Spinal cord (tissue), 10 donors: Measurements from ENCODE around the gene GDF15. TPM values are rescaled to one million over a fixed set of nuclear protein-coding genes. Genes with fewer than 3 reads are reported as not detected.

ENCODE experiments used
- DNase-seq, 6 donors: peaks; one replicate each; pipeline versions ENCODE4 v3.0.0 to v3.0.0-alpha.2; 2013 to 2015; ENCODE audit warnings: low spot score in 6 of 6, low read depth in 4 of 6
- H3K27ac ChIP-seq: one replicate; pipeline ENCODE4 v1.5.1; 2013; ENCODE audit warnings: low read depth, low read length, control low read depth
- H3K27me3 ChIP-seq: one replicate; pipeline ENCODE4 v1.6.1; 2013; ENCODE audit warnings: low read length; ENCODE audit not compliant: control insufficient read depth, insufficient read depth
- H3K36me3 ChIP-seq: one replicate; pipeline ENCODE4 v1.6.1; 2013; ENCODE audit warnings: low read length; ENCODE audit not compliant: control insufficient read depth, insufficient read depth
- H3K4me1 ChIP-seq: one replicate; pipeline ENCODE4 v1.6.1; 2013; ENCODE audit warnings: low read length; ENCODE audit not compliant: control insufficient read depth, insufficient read depth
- H3K4me3 ChIP-seq: one replicate; pipeline ENCODE4 v1.5.1; 2013; ENCODE audit warnings: low read depth, low read length, control low read depth
- H3K9me3 ChIP-seq: one replicate; pipeline ENCODE4 v1.6.1; 2013; ENCODE audit warnings: low read length; ENCODE audit not compliant: control insufficient read depth, insufficient read depth
- whole genome bisulfite sequencing: methylation state at CpG from one replicate; pipeline ENCODE4 v1.1.5; 2013; ENCODE audit warnings: missing lambda C conversion rate; ENCODE audit not compliant: insufficient coverage; 5-methylcytosine and 5-hydroxymethylcytosine counted together
- long read RNA-seq, 4 donors: transcript quantifications; one replicate each; lab custom pipeline, GENCODE V29; 2026
- polyA plus RNA-seq, 2 donors: library from polyadenylated mRNA; unstranded; fragments of 120-200 nt; gene quantifications; one replicate each; pipeline ENCODE4 v1.2.1, GENCODE V29; 2013; ENCODE audit not compliant: insufficient read length in 2 of 2
- total RNA-seq, 2 donors: library from RNA; depleted of rRNA in 1 of 2; stranded (reverse); fragments of 120-200 nt in 1 of 2; fragments of >200 nt in 1 of 2; gene quantifications; one replicate each; pipeline versions ENCODE4 v1.2.3 to v1.2.4, GENCODE V29; 2013 to 2014
- donor health status: healthy.

The GDF15 gene, protein sequence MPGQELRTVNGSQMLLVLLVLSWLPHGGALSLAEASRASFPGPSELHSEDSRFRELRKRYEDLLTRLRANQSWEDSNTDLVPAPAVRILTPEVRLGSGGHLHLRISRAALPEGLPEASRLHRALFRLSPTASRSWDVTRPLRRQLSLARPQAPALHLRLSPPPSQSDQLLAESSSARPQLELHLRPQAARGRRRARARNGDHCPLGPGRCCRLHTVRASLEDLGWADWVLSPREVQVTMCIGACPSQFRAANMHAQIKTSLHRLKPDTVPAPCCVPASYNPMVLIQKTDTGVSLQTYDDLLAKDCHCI
- total RNA-seq = 1 to 10 TPM; 1.7 to 4.2 TPM
- 1 to 10 TPM in 1 of 2 donors, under 1 TPM in 1; 0.89 to 2.2 TPM for polyA plus RNA-seq
- long read RNA-seq, donor 1, partial matches to known transcripts = 0 of 3 reads
- long read RNA-seq, donor 1, other reads (novel, unspliced or antisense) = 0 of 3 reads
- long read RNA-seq, donor 2 = 0 reads
- long read RNA-seq, donor 3 = 0 reads
- long read RNA-seq, donor 4, transcript GDF15-201 (2 exons, 1,200 nt) = major isoform, 8 of 15 reads
- long read RNA-seq, donor 4, transcript GDF15-203 (3 exons, 890 nt) = minor isoform, 7 of 15 reads
- long read RNA-seq, donor 4, partial matches to known transcripts = 0 of 15 reads
- long read RNA-seq, donor 4, other reads (novel, unspliced or antisense) = 0 of 15 reads

DNA sequence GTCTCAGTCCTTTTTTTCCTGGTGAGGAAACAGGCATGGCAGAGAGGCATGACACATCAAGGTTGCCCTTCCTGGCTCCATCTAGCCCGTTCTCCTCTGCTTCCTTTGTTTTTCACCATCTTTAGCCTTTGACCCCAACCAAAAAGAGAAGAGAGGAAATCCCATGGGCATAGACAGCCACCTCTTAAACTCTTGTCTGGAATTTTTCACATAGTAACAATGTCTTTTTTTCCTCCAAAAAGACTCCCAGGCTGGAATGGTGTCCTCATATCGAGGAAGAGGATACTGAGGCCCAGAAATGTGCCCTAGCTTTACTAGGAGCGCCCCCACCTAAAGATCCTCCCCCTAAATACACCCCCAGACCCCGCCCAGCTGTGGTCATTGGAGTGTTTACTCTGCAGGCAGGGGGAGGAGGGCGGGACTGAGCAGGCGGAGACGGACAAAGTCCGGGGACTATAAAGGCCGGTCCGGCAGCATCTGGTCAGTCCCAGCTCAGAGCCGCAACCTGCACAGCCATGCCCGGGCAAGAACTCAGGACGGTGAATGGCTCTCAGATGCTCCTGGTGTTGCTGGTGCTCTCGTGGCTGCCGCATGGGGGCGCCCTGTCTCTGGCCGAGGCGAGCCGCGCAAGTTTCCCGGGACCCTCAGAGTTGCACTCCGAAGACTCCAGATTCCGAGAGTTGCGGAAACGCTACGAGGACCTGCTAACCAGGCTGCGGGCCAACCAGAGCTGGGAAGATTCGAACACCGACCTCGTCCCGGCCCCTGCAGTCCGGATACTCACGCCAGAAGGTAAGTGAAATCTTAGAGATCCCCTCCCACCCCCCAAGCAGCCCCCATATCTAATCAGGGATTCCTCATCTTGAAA lies at the start of gene GDF15:
TSS of gene GDF15 (plus strand) at position 484 of the 868 bp plus-strand sequence. CDS start at position 516, 32 bp downstream.
- 40% methylated on average over 30 of the region's 33 CpGs for WGBS
- Histone ChIP-seq H3K27me3 (peaks cover 14% of the 10 kb centered on the region), H3K4me3 (no peak within 1 kb of the TSS), H3K27ac (no peak within 1 kb of the TSS), H3K4me1 (peaks cover 15% of the 10 kb centered on the region), H3K36me3 (no peaks in the 10 kb centered on the region), H3K9me3 (no peaks in the 10 kb centered on the region)
- DNase-seq = no peak

DNA sequence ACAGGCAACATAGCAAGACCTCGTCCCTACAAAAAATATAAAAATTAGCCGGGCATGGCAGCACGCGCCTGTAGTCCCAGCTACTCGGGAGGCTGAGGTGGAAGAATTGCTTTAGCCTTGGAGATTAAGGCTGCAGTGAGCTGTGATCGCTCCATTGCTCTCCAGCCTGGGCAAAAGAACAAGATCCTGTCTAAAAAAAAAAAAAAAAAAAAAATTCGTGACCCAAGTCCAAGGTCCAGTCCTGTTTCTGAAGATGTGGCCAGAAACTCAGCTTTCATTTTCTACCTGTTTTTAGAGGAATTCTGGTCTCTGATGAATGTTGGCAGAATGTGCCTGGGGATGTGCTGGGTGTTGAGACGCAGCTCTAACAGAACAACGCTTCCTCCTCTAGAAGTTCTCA lies 47.4 kb upstream of the GDF15 start:
- Histone ChIP-seq H3K27me3 (no peaks in the 10 kb centered on the region), H3K4me1 (peaks cover 23% of the 10 kb centered on the region), H3K36me3 (peaks cover 9% of the 10 kb centered on the region), H3K27ac (no peak overlapping the region), H3K4me3 (no peak overlapping the region), H3K9me3 (no peaks in the 10 kb centered on the region)
- WGBS = no CpG with 5 or more reads among the region's 9 CpGs
- DNase-seq = no peak

DNA sequence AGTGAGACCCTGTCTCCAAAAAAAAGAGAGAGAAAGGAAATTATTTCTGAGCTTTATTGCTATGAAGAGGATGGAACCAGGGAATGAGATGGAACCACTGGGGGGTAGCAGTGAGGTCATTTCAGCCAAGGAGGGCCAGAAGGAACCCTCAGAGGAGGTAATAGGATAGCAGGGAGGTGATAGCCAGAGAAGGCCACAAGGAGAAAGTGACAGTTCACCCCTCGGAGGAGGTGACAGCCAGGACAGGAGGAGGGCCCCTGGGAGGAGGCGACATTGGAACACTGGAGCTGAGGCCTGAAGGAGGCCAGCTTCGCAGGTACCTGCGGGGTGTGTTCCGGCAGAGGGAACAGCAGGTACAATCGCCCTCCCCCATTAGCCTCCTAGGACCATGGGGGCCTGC lies 46.2 kb upstream of the GDF15 start:
- peaks cover 31% of the 10 kb centered on the region for H3K4me1 ChIP-seq
- H3K4me3 ChIP-seq = peak overlapping the region; percentile 79
- no peak overlapping the region for H3K27ac ChIP-seq
- no peak for DNase-seq
- 48% methylated on average over 6 of the region's 6 CpGs for WGBS
- no peaks in the 10 kb centered on the region for H3K27me3 ChIP-seq
- H3K9me3 ChIP-seq = no peaks in the 10 kb centered on the region
- H3K36me3 ChIP-seq = peaks cover 9% of the 10 kb centered on the region

DNA sequence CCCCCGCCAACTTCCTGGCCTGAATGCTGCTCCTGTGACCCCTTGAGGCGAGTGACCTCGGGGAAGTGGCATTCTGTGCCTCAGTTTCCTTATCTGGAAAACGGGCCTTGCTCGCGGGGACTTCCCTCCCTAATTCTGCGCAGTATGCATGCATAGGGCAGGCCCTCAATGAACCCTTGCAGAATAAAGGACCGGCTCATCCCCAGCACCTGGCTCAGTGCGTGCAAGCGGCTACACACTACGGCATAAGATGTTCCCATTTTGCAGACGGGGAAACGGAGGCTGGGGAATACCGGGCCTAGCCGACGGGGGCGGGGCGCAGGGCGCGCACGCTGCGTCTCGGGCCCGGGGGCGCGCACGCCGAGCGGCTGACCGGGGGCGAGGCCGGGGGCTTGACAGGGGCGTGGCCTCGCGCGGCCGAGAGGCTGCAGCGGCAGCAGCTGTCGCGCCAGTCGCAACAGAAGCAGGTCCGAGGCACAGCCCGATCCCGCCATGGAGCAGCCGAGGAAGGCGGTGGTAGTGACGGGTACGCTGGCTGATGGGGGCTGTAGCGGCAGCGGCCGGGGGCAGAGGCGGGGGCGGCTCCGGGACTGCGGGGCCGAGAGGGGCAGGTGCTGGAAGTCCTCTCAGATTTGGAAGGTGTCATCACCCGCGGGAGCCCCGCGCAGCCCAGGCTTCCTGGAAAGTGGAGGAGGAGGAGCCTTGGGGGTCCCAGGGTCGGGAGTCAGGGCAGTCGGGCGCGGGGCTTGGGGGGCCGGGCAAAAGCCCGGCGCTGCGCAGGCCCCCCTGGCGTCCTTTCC lies 45.6 kb upstream of the GDF15 start, which contains the start of gene PGPEP1:
TSS of gene PGPEP1 (plus strand) at position 409 of the 800 bp plus-strand sequence. CDS start at position 493, 84 bp downstream.
- H3K4me1 ChIP-seq = peaks cover 34% of the 10 kb centered on the region
- WGBS = 5% methylated on average over 69 of the region's 69 CpGs
- peak in 4 of 6 donors; percentile 59 to 91 (median 78) for DNase-seq
- peaks cover 9% of the 10 kb centered on the region for H3K36me3 ChIP-seq
- no peaks in the 10 kb centered on the region for H3K27me3 ChIP-seq
- peak within 1 kb of the TSS; percentile 79 for H3K4me3 ChIP-seq
- no peaks in the 10 kb centered on the region for H3K9me3 ChIP-seq
- no peak within 1 kb of the TSS for H3K27ac ChIP-seq

DNA sequence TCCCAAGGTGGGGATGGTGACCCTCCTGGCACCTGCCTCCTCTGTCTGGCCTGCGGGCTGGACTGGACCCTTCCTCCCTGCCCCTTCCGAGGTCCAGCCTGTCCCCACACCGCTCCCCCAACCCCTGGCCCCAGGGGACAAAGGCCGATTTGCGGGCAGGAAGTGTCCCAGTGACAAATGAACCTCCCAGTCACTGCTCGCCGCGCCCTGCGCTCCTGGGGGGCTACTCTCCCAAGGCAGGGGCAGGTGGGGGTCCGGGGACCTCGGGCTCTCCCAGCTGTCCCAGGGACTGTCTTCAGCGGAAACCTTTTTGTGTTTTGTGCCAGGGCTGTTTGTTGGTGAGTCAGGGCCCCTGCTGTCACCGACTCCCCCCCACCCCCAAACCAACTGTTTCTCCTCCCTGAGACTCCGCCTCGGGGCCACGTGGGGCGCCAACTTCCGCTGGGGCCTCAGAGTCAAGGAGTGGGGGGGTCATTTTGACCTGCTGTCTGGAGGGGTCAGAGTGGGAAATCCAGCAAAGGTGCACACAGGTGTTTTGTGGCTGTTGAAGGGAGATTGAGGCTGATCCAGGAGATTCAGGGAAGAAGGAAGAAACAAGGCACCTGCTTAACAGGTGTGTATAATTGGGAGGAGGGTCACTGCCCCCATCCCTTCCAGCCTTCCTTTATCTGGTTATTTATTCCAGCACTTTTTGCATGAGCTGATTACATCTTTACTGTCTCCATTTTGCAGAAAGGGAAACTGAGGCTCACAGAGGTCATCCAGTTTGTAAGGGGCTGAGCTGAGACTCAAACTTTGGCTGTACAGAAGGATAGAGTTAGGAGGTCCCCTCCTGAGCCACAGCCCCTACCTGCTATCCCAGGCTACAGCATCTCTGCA lies 44.7 kb upstream of the GDF15 start:
- 0% methylated on average over 10 of the region's 18 CpGs for WGBS
- Histone ChIP-seq H3K27ac (no peak overlapping the region), H3K27me3 (no peaks in the 10 kb centered on the region)

DNA sequence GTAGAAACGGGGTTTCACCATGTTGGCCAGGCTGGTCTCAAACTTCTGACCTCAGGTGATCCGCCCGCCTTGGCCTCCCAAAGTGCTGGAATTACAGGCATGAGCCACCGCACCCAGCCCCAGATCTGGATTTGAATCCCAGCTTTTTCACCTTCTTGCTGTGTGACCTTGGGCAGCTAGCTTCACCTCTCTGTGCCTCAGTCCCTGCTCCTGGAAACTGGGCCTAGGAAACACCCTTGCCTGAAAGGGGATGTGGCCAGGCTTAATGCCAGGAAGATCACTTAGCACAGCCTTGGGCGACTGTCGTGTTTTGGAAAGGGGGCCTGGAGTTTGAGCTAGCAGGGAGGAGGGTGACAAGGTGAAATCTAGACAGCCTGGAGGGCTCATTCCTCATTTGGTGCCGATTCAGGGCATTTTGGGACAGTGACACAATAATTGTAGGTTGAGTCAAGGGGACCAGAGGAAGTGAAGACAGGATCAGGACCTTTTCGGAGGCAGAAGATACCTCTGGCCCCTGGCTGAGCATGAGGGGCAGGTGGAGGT lies 43.8 kb upstream of the GDF15 start:
- Histone ChIP-seq H3K27me3 (no peaks in the 10 kb centered on the region), H3K9me3 (no peaks in the 10 kb centered on the region), H3K4me3 (no peak overlapping the region), H3K36me3 (peaks cover 11% of the 10 kb centered on the region), H3K4me1 (peaks cover 34% of the 10 kb centered on the region), H3K27ac (no peak overlapping the region)
- DNase-seq = no peak
- WGBS = 86% methylated on average over 5 of the region's 8 CpGs

More for the DNA sequence above, 44.7 kb upstream of the GDF15 start:
- peak in 2 of 6 donors; percentile 48 to 50 for DNase-seq
- peaks cover 9% of the 10 kb centered on the region for H3K36me3 ChIP-seq
- H3K4me3 ChIP-seq = peak overlapping the region; percentile 79
- no peaks in the 10 kb centered on the region for H3K9me3 ChIP-seq
- peaks cover 34% of the 10 kb centered on the region for H3K4me1 ChIP-seq

DNA sequence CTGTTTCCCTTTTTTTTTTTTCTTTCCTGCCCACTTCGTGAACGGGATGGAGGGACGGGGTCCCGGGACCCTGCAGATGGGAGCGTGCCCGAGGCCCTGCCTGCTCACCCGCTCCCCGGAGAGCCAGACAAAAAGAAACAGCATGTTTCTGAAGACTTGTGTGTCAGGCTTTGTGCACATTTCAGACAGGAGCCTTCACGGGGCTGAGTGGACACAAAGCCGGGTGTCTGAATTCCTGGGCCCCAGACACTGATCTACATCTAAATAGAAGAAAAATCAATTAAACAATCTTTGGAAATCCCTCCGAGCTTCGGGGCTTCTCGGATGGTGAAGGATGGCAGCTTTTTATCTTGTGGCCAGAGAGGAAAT lies 41.4 kb upstream of the GDF15 start:
- 22% methylated on average over 10 of the region's 13 CpGs for WGBS
- Histone ChIP-seq H3K36me3 (peaks cover 14% of the 10 kb centered on the region), H3K27me3 (no peaks in the 10 kb centered on the region), H3K9me3 (no peaks in the 10 kb centered on the region), H3K4me3 (no peak overlapping the region), H3K27ac (no peak overlapping the region), H3K4me1 (peaks cover 39% of the 10 kb centered on the region)
- peak in 2 of 6 donors; percentile 17 to 52 for DNase-seq

DNA sequence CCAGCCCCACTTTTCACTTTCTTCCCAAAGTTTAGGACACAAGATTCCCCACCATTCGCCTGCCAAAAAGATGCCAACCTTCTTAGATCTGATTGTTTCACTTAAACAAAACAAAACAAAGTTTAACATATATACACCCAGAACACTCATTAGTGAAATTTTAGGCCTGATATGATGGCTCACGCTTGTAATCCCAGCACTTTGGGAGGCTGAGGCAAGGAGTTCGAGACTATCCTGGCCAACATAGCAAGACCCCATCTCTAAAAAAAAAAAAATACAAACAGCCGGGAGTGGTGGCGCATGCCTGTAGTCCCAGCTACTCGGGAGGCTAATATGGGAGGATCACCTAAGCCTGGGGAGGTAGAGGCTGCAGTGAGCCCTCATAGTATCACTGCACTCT lies 40.7 kb upstream of the GDF15 start:
- H3K4me3 ChIP-seq = no peak overlapping the region
- no peak for DNase-seq
- 80% methylated on average over 1 of the region's 6 CpGs for WGBS
- no peaks in the 10 kb centered on the region for H3K27me3 ChIP-seq
- peaks cover 18% of the 10 kb centered on the region for H3K36me3 ChIP-seq
- H3K4me1 ChIP-seq = peaks cover 32% of the 10 kb centered on the region
- no peak overlapping the region for H3K27ac ChIP-seq
- no peaks in the 10 kb centered on the region for H3K9me3 ChIP-seq
